ENCODE data around the gene PEG3. TPM values are rescaled to one million over a fixed set of nuclear protein-coding genes. Genes with fewer than 3 reads are reported as not detected.

The PEG3 gene
- total and polyA plus RNA-seq, 2 of the 13 experiments (the other 11 are each of a cell fraction or from before 2014, with no cell fraction given): 217 to 394 TPM

- TF ChIP-seq GMEB1 (CRISPR knock-in tag; IDR thresholded peaks at IDR 0.05; ENCODE audit: borderline replicate concordance) (no peak), MLLT10 (CRISPR knock-in tag; IDR thresholded peaks at IDR 0.05) (no peak), ZNF800 (CRISPR knock-in tag; IDR thresholded peaks at IDR 0.05) (no peak; the same call in 1 of the 2 replicates), ZFX (CRISPR knock-in tag; IDR thresholded peaks at IDR 0.05; ENCODE audit: low read depth) (no peak), ZNF33B (CRISPR knock-in tag; IDR thresholded peaks at IDR 0.05) (no peak), IRF1 (CRISPR knock-in tag; IDR thresholded peaks at IDR 0.05; ENCODE audit: low read depth) (no peak), ZNF674 (CRISPR knock-in tag; IDR thresholded peaks at IDR 0.05; ENCODE audit: low read depth) (no peak), SKI (IDR thresholded peaks at IDR 0.05; ENCODE audit: partially characterized antibody) (no peak), ZNF609 (CRISPR knock-in tag; IDR thresholded peaks at IDR 0.05; ENCODE audit: borderline replicate concordance) (no peak; the same call in 1 of the 2 replicates), ZFP62 (CRISPR knock-in tag; IDR thresholded peaks at IDR 0.05) (no peak), ZNF367 (CRISPR knock-in tag; IDR thresholded peaks at IDR 0.05; ENCODE audit: borderline replicate concordance) (no peak), ZNF337 (CRISPR knock-in tag; IDR thresholded peaks at IDR 0.05; ENCODE audit: borderline replicate concordance, low read depth) (no peak; the same call in 1 of the 2 replicates), ZSCAN12 (CRISPR knock-in tag; IDR thresholded peaks at IDR 0.05) (no peak), ZBTB7A (CRISPR knock-in tag; IDR thresholded peaks at IDR 0.05) (peak; percentile 31; the same call in 1 of the 2 replicates), KLF12 (CRISPR knock-in tag; IDR thresholded peaks at IDR 0.05; ENCODE audit: borderline replicate concordance) (no peak), NR2C2 (CRISPR knock-in tag; IDR thresholded peaks at IDR 0.05; ENCODE audit: borderline replicate concordance) (no peak), ZNF276 (CRISPR knock-in tag; IDR thresholded peaks at IDR 0.05; ENCODE audit: low read depth) (0 out of 2 replicates have a peak, but pooled peaks have one; percentile 3)
Observed at GRCh38 chr19:56840451-56841192, at the start of gene PEG3, which contains the start of gene ZIM2 (continued).

All from HepG2 (cell line).